HepG2 (cell line): ENCODE data around the gene CALML6.

Source experiments
- BRD4 ChIP-seq: sonication (generic); formaldehyde crosslinking; IDR thresholded peaks from 2 replicates; pipeline ENCODE4 v1.4.0; 2020; ENCODE audit warnings: missing genetic modification reagents
- ELF1 ChIP-seq: sonication (generic); formaldehyde crosslinking; IDR thresholded peaks from 2 replicates; pipeline ENCODE4 v1.4.0; 2020; ENCODE audit warnings: missing genetic modification reagents
- FOXK2 ChIP-seq: fragments of 450-650 bp; IDR thresholded peaks from 2 replicates; pipeline ENCODE4 v1.6.1; 2016
- POLR2A ChIP-seq, 2 experiments: IDR thresholded peaks; 2 replicates each; pipeline ENCODE4 v1.6.1; 2011; ENCODE audit warnings: low read depth in 2 of 2, low read length in 2 of 2, mild to moderate bottlenecking in 1 of 2, moderate library complexity in 1 of 2; ENCODE audit not compliant: insufficient read depth in 1 of 2
- RAD21 ChIP-seq: fragments of 450-650 bp; formaldehyde crosslinking; IDR thresholded peaks from 2 replicates; pipeline ENCODE4 v1.5.0; 2020; ENCODE audit warnings: mild to moderate bottlenecking
- RAD51 ChIP-seq: fragments of 450-650 bp; IDR thresholded peaks from 2 replicates; pipeline ENCODE4 v1.6.1; 2016; ENCODE audit warnings: borderline replicate concordance

DNA sequence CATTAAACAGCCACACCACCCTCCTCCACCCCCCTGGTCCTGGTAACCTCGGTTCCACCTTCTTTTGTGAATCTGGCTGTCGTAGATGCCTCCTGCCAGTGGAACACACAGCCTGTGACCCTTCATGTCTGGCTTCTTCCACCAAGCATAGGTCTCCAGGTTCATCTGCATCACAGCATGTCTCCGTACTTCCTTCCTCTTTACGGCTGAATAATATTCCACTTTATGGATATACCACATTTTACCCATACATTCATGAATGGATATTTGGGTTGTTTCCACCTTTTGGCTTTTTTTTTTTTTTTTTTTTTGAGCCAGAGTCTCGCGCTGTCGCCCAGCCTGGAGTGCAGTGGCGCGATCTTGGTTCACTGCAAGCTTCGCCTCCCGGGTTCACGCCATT lies 11.8 kb upstream of the CALML6 start:
- TF ChIP-seq ELF1 (CRISPR knock-in tag) (no peak), BRD4 (no peak), RAD21 (no peak), RAD51 (no peak), FOXK2 (no peak), POLR2A (IDR thresholded peaks at IDR 0.05; ENCODE audit: insufficient read depth in 1 of 2, low read depth in 2 of 2, low read length in 2 of 2) (no peak)
